Mononuclear cell (primary cell): ENCODE data around the gene ABI3BP. TPM values are rescaled to one million over a fixed set of nuclear protein-coding genes. Genes with fewer than 3 reads are reported as not detected.
"Not testable (repeated sequence)": the region's sequence is repeated elsewhere in the genome, so short reads cannot be mapped to it uniquely, and the experiment has no call there.

Experiments used
- H3K27me3 ChIP-seq: 2 replicates; pipeline ENCODE4 v1.6.0; 2011; ENCODE audit warnings: low read length, control low read depth; ENCODE audit not compliant: insufficient read depth
- H3K4me1 ChIP-seq: 2 replicates; pipeline ENCODE4 v1.5.1; 2011; ENCODE audit warnings: mild to moderate bottlenecking, low read length, control low read depth; ENCODE audit not compliant: insufficient read depth
- H3K4me3 ChIP-seq: 2 replicates; pipeline ENCODE4 v1.5.1; 2011; ENCODE audit warnings: mild to moderate bottlenecking, low read length, moderate library complexity
- H3K9me3 ChIP-seq: 2 replicates; pipeline ENCODE4 v1.5.1; 2011; ENCODE audit warnings: low read depth, mild to moderate bottlenecking, control low read depth, low read length
- total RNA-seq: library from RNA; depleted of rRNA; stranded (reverse); fragments of >200 nt; gene quantifications from one replicate; pipeline ENCODE4 v1.2.3, GENCODE V29; 2012

Gene ABI3BP
- total RNA-seq, 1 donor = 0.10 TPM

DNA sequence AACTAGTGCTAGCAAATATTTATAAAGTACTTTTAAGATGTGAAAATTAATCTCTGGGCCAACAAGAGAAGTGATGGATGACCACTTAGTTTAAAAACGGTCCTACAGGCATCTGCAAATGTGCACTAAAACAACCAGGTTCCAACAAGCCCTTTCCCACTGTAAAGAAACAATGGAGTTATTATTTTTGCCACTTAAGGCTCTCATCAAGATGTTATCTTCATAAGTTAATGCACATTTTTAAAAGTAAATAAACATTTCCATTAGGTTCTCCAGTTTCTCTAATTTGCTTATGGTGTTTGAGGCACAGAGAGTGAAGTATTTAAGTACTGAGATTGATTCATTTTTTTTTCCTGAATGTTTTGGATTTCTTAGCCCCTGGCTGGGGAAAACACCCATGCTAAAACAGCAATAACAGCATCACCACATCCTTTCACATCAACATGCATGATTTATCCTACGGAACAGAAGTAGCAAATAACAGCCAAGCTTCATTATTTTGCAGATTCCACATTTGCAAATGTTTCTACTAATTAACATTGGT is 20.8 kb downstream of the ABI3BP start:
- Histone ChIP-seq H3K4me3 (no peak overlapping the region), H3K4me1 (no peaks in the 10 kb centered on the region), H3K9me3 (no peaks in the 10 kb centered on the region), H3K27me3 (no peaks in the 10 kb centered on the region)

DNA sequence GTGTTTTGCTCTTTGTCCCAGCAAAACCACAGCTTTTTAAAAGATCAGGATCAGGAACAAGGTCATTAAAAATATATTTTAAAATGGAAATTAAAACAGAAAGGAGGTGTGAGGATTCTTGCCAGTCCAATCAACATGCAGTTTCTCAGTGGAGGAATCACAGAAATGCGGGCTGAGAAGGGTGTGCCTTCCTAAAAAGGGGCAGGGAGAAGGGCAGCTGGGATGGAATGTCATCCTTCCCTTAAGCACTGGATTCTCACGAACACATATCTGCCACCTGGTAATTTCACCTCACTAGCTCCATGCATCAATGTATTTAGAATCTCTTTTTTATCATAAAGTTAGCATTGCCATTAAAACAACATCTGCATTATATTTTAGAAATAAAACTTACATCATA is 21.4 kb downstream of the ABI3BP start:
- Histone ChIP-seq H3K4me1 (no peaks in the 10 kb centered on the region), H3K4me3 (no peak overlapping the region), H3K9me3 (no peaks in the 10 kb centered on the region), H3K27me3 (no peaks in the 10 kb centered on the region)

DNA sequence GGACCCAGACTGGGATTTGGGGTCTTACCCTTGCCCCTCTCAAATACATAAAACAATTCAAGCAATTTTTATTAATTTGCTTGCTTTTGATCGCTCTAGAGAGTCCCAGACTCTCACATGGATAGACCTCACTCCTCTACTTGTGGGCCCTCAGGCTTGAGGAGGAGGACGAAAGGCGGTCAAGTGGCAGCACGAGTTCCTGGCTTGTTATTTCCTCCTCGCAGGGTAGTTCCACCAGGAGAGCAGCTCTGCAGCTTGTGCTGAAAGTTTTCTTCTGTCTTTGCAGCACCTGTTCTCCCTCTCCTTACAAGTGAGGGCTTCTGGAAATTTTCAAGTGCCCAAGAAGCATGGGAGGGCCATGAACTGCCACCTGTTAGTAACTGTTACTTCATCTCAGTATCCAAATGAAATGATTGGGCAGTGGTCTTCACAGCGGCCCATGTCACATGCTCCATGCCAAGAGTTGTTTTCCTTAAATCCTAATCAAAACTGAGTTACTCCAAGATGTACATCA is 22.7 kb downstream of the ABI3BP start:
- no peaks in the 10 kb centered on the region for H3K9me3 ChIP-seq
- H3K27me3 ChIP-seq = no peaks in the 10 kb centered on the region
- H3K4me1 ChIP-seq = no peaks in the 10 kb centered on the region
- H3K4me3 ChIP-seq = no peak overlapping the region

DNA sequence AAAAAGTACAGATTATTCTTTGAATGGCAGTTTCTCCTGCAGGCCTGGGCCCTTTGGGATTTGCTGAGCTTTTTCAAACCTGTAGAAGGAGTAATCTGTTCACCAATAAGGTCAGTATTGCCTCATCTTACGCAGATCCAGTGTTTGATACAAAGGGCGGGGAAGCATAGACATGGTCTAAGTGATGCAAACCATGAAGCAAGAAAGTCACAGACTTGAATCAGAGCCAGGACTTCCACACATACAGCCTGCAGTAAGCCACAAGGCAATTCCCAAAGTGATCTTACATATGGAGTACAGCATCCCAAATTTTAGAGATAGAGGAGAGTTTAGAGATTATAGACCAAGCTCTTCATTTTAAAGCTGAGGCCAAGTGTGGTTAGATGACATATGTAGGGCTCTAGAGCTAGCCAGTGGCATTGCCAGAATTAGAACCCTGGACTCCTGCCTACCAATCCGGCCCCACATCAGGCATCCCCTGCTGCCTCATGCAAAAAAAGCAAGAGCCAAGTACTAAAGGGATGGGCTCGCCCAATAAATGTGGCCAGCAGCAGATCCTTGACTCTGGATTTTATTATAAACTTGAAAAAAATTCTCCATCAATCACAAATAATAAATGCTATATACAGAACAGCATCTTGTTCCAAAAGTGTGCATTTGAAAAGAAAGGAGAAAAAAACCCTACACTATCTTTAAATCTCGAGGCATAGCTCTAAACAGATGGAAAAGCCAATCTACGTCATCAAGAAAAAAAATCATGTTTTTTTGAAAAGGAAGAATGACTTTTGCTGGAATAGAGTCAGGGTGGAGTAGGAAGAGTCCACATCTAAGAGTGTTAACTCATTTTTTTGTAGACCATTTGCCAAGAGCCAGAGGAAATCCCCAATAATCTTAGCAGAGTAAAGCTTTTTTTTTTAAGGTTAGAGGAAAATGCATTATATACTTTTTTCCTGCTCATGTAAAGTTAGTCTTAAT is 24.0 kb downstream of the ABI3BP start:
- H3K27me3 ChIP-seq = no peaks in the 10 kb centered on the region
- no peaks in the 10 kb centered on the region for H3K4me1 ChIP-seq
- no peak overlapping the region for H3K4me3 ChIP-seq
- no peaks in the 10 kb centered on the region for H3K9me3 ChIP-seq

DNA sequence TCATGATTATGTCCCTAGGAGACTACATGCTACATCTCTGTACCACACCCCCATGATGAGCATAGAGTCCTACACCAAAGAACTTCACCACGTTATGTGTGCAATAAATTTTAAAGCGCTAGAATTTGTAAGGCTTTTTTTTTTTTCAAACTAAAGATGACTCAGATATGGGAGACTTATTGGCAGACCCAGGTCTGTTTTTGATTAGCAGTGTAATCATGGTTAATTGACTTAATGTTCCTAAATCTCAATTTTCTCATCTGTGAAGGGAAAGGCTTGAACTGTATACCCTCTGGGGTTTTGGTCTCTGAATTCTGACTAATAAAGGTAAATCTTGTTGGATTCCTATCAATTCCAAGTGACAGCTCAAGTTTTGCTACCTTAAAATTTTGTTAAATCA is 26.4 kb downstream of the ABI3BP start:
- peaks cover 8% of the 10 kb centered on the region for H3K9me3 ChIP-seq
- H3K27me3 ChIP-seq = no peaks in the 10 kb centered on the region
- H3K4me3 ChIP-seq = no peak overlapping the region
- no peaks in the 10 kb centered on the region for H3K4me1 ChIP-seq

DNA sequence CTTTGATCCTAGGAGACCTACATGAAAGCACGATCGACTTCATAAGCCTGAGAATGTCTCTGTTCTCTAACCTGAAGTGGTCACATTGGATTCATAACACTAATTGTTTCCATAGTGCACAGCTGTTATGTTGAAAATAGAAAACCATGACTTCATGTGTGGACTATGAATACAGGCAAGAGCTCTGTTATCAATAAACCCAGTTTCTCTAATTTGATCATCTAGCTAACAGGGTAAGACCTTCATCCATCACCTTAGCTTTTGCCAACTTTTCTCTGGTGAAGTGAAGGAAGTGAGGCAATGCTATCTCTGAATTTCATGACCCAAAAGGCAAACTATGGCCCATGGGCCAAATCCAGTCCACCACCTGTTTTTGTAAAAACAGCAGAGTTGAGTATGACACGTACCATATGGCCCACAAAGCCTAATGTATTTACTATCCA is 27.2 kb downstream of the ABI3BP start:
- Histone ChIP-seq H3K9me3 (peaks cover 8% of the 10 kb centered on the region), H3K4me1 (no peaks in the 10 kb centered on the region), H3K27me3 (no peaks in the 10 kb centered on the region), H3K4me3 (no peak overlapping the region)

DNA sequence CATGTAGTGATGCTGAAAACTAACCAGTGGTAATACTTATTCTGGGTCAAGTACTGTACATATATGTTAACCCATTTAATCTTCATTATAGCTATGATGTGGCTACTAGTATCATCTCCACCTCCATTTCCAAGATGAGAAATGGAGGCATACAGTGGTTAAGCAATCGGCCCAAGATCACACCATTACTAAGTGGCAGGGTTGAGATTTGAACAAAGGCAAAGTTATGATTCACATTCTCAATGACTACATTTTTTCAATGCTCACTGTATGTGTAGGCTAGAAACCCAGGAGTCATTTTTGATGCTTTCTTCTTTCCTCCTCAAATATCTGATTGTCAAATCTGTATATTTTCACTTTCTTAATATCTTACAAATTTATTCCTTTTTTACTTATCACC is 30.2 kb downstream of the ABI3BP start:
- peaks cover 15% of the 10 kb centered on the region for H3K9me3 ChIP-seq
- no peak overlapping the region for H3K4me3 ChIP-seq
- no peaks in the 10 kb centered on the region for H3K27me3 ChIP-seq
- H3K4me1 ChIP-seq = no peaks in the 10 kb centered on the region

DNA sequence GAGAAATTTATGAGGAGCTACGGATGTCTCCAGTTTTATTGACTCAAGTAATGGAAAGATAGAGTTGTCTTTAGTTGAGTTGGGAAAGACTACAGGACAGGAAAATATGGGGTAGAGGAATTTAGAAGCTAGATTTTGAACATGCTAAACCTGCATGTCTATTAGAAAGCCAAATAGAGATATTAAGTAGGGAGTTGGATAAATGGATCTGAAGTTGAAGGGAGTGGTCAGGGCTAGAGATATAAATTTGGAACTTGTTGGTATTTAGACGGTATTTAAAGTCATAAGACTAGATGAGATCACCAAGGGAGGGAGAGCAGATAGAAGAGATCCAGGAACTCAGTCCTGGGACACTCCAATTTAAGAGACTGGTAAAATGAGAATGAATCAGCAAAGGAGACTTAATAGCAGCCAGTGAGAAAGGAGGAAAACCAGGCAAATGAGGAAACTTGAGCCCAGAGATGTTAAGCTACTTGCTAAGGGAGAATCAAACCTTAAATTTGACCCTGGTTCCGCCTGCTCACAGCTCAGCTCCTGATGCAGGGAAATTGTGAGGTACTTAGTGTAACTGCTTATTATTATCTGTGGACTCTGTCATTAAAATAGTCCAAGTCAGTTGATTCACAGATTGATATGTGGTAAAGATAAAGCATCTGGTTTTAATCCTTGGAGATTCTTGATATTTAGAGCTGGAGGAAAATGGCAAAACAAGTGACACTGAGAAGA is 35.8 kb downstream of the ABI3BP start:
- no peak overlapping the region for H3K4me3 ChIP-seq
- no peaks in the 10 kb centered on the region for H3K27me3 ChIP-seq
- H3K4me1 ChIP-seq = no peaks in the 10 kb centered on the region
- peaks cover 7% of the 10 kb centered on the region for H3K9me3 ChIP-seq

DNA sequence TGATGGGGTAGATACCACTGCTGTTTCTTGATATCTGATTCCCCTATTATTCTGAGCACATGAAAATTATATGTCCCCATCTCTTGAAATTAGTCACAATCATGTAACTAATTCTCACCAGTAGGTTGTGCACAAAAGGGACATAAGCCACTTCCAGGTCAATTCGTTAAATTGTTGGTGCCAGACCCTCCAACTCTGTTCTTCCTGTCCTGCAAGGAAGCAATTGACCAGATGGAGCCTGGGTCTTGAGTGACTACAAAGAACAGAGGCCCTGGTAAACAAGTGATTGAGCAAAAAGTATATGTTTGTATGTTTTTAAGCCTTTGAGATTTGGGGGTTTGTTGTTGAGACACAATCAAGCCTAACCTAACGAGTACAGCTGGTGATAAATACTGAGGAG is 36.9 kb downstream of the ABI3BP start:
- no peaks in the 10 kb centered on the region for H3K4me1 ChIP-seq
- H3K4me3 ChIP-seq = no peak overlapping the region
- no peaks in the 10 kb centered on the region for H3K27me3 ChIP-seq
- H3K9me3 ChIP-seq = peaks cover 7% of the 10 kb centered on the region

DNA sequence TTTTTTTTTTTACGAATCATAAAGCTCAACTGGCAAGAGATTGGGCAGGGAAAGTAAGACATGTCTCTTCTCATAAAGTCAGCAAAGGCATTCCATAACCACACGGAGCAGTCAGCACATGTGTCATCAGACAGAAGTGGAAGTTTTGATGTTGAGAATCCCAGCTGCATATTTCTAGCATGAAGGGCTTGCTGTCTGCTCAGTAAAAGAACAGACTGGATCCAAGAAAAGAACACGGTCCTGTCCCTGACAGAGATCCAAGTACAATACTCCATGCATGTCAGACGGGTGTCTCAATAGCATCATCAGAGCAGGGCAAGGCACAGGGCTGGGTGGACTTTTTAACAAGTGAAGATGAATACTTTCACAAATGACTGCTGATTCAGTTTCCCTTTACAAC is 38.2 kb downstream of the ABI3BP start:
- Histone ChIP-seq H3K27me3 (no peaks in the 10 kb centered on the region), H3K4me3 (no peak overlapping the region), H3K4me1 (no peaks in the 10 kb centered on the region), H3K9me3 (peaks cover 5% of the 10 kb centered on the region)

DNA sequence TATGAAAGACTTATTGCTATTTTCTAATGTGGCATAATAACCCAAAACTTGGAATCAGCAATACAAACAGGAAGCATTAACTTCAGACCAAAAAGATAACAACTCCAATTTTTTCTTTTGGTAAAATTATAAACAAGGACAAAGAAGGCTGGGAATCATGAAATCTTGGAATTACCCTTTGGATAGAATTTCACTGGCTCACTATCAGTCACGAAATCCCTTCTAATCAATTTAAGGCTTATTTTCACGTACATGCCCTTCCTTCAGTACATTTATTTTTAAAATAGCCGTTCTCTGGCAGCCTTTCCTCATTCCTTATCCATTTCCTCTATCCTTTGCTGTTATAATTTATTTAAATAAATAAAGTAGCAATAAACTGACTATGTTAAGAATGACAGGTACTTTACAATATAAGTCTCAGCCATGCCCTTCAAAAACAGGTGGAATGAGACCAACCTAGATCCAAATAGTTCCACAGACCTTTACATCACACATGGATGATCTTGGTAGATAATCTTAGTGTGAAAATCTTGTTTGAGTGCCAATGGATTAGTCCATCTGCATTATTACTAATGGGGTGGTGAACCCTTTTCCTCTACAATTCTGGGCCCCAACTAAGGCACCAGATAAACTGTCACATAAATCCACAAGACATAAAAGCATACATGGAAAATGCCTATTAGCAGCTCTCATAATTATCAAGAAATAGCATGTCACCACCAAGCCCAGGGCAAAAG is 38.9 kb downstream of the ABI3BP start:
- Histone ChIP-seq H3K27me3 (no peaks in the 10 kb centered on the region), H3K4me3 (no peak overlapping the region), H3K9me3 (no peaks in the 10 kb centered on the region), H3K4me1 (no peaks in the 10 kb centered on the region)

DNA sequence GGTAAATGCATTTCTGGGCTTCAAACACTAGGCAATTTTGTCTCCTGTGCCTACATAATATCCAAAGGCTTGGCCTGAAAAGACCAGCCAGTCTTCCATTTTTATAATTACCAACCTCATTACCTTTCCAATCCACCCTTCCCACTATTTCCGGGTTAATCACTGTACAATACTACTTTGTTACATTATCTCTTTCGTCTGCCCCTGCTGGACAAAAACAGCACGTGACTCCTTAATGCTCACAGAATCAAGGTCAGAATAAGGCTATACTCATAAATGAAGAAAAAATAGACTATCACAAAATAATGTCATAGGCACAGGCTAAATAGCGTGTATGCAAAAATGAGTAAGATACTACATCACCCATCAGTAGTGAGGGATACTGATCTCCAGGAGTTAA is 40.1 kb downstream of the ABI3BP start:
- H3K27me3 ChIP-seq = no peaks in the 10 kb centered on the region
- no peaks in the 10 kb centered on the region for H3K4me1 ChIP-seq
- no peak overlapping the region for H3K4me3 ChIP-seq
- H3K9me3 ChIP-seq = no peaks in the 10 kb centered on the region

DNA sequence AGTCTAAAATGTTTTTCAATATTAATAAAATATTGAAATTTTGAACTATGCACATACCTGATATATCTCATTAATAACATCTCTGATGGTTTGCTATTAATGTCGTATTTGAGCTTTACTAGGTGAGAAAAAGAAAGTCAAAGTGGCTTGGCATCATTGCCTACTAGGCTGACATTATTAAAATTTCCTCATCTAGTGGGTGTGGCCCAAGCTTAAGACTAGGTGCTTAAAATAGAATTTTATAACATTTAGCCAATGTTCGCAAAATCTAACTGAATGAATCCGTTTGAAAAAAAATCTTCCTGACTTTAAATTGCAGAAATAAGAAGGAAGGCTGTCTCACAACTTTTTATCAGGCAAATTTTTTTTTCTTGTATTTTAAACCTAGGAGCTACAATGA is 46.1 kb downstream of the ABI3BP start:
- Histone ChIP-seq H3K9me3 (no peaks in the 10 kb centered on the region), H3K27me3 (no peaks in the 10 kb centered on the region), H3K4me3 (no peak overlapping the region), H3K4me1 (no peaks in the 10 kb centered on the region)

DNA sequence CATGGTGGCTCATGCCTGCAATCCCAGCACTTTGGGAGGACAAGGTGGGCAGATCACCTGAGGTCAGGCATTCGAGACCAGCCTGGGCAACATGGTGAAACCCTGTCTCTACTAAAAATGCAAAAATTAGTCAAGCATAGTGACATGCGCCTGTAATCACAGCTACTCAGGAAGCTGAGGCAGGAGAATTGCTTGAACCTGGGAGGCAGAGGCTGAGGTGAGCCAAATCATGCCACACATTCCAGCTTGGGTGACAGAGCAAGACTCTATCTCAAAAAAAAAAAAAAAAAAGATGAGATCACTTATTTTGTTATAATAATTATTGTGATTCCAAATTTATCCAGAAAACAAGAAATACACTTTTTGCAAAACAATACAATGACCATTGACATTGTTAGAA is 47.1 kb downstream of the ABI3BP start:
- not testable (repeated sequence) for H3K27me3 ChIP-seq, H3K4me3 ChIP-seq, H3K9me3 ChIP-seq, H3K4me1 ChIP-seq

DNA sequence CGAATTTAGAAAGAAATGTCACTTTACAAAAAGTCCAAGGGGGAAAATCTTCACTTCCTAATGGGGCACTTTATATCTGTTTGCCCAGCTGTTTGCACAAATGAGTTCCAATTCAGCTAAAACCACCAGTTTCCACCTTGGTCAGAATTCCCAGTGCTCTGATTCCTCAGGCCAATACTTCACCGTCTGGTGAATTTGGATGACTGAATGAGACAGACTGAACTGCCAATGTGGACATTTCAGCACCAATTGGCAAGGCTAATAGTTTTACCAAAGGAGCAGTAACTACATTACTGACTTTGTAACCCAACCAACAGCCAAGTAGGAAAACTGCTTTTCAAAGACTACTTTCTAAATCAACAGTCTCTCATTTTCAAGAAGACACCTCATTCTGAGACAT is 51.8 kb downstream of the ABI3BP start:
- no peaks in the 10 kb centered on the region for H3K9me3 ChIP-seq
- no peaks in the 10 kb centered on the region for H3K4me1 ChIP-seq
- no peaks in the 10 kb centered on the region for H3K27me3 ChIP-seq
- H3K4me3 ChIP-seq = no peak overlapping the region
